ENCODE measurements around the gene MSMB.
"Not testable (repeated sequence)": the region's sequence is repeated elsewhere in the genome, so short reads cannot be mapped to it uniquely, and the experiment has no call there.

Gene MSMB

GRCh38 chr10:46046261-46046660 lies at the start of gene MSMB:
Gene MSMB (minus strand): TSS chr10:46046269. CDS start chr10:46046237, 32 bp downstream.
- no peak for DNase-seq (ENCODE audit: low read depth)

GRCh38 chr10:46094931-46095750 lies 49.1 kb upstream of the MSMB start:
- DNase-seq (ENCODE audit: low read depth), result no peak

- no peak for DNase-seq (ENCODE audit: low read depth)
Observed at GRCh38 chr10:46094197-46094500, 48.1 kb upstream of the MSMB start.

- not testable (repeated sequence) for DNase-seq (ENCODE audit: low read depth)
Observed at GRCh38 chr10:46093316-46094196, 47.5 kb upstream of the MSMB start.

GRCh38 chr10:46092524-46093081 lies 46.5 kb upstream of the MSMB start:
- DNase-seq (ENCODE audit: low read depth), result no peak

- DNase-seq (ENCODE audit: low read depth), result no peak
Observed at GRCh38 chr10:46091828-46092523, 45.9 kb upstream of the MSMB start.

GRCh38 chr10:46091080-46091827 lies 45.2 kb upstream of the MSMB start:
- DNase-seq (ENCODE audit: low read depth), result no peak

- no peak for DNase-seq (ENCODE audit: low read depth)
Observed at GRCh38 chr10:46090258-46090812, 44.3 kb upstream of the MSMB start.

- DNase-seq (ENCODE audit: low read depth), result not testable (repeated sequence)
Observed at GRCh38 chr10:46087381-46087780, 41.3 kb upstream of the MSMB start.

GRCh38 chr10:46084321-46085165 lies 38.5 kb upstream of the MSMB start:
- no peak for DNase-seq (ENCODE audit: low read depth)

- DNase-seq (ENCODE audit: low read depth), result no peak
Observed at GRCh38 chr10:46080886-46081285, 34.8 kb upstream of the MSMB start.

GRCh38 chr10:46079831-46080585 lies 33.9 kb upstream of the MSMB start:
- no peak for DNase-seq (ENCODE audit: low read depth)

- no peak for DNase-seq (ENCODE audit: low read depth)
Observed at GRCh38 chr10:46077731-46078413, 31.8 kb upstream of the MSMB start.

- DNase-seq (ENCODE audit: low read depth), result no peak
Observed at GRCh38 chr10:46077141-46077554, 31.1 kb upstream of the MSMB start.

GRCh38 chr10:46075869-46076268 lies 29.8 kb upstream of the MSMB start:
- no peak for DNase-seq (ENCODE audit: low read depth)

GRCh38 chr10:46074196-46074946 lies 28.3 kb upstream of the MSMB start:
- no peak for DNase-seq (ENCODE audit: low read depth)

- DNase-seq (ENCODE audit: low read depth), result no peak
Observed at GRCh38 chr10:46073564-46073963, 27.5 kb upstream of the MSMB start.

- no peak for DNase-seq (ENCODE audit: low read depth)
Observed at GRCh38 chr10:46070749-46071148, 24.7 kb upstream of the MSMB start.
